GM12878 (cell line): ENCODE measurements around the gene FDPS. TPM values are rescaled to one million over a fixed set of nuclear protein-coding genes. Genes with fewer than 3 reads are reported as not detected.

ENCODE experiments used
- ETV6 ChIP-seq, 2 experiments: fragments of 450-650 bp in 1 of 2; IDR thresholded peaks in 1 of 2; conservative IDR thresholded peaks in 1 of 2; 2 replicates each; pipeline ENCODE4 v1.6.1; 2014; ENCODE audit warnings: antibody characterized with exemption in 1 of 2, borderline replicate concordance in 1 of 2, low read depth in 1 of 2, mild to moderate bottlenecking in 1 of 2, moderate library complexity in 1 of 2
- HDAC2 ChIP-seq: fragments of 200-600 bp; sonication (generic); IDR thresholded peaks from 2 replicates; pipeline ENCODE4 v1.6.1; 2017
- HDGF ChIP-seq: fragments of 450-650 bp; IDR thresholded peaks from 2 replicates; pipeline ENCODE4 v1.6.1; 2016; ENCODE audit warnings: antibody characterized with exemption
- KAT2A ChIP-seq: conservative IDR thresholded peaks from 2 replicates; pipeline ENCODE4 v1.6.1; 2011; ENCODE audit warnings: low read depth, low read length; ENCODE audit not compliant: control insufficient read depth
- MTA2 ChIP-seq: fragments of 450-650 bp; IDR thresholded peaks from 2 replicates; pipeline ENCODE4 v1.6.1; 2016; ENCODE audit warnings: low read depth, mild to moderate bottlenecking, moderate library complexity
- MTA3 ChIP-seq: IDR thresholded peaks from 2 replicates; pipeline ENCODE4 v1.6.1; 2012; ENCODE audit warnings: low read length, inconsistent platforms, borderline replicate concordance
- MXI1 ChIP-seq: fragments of 150-350 bp; IDR thresholded peaks from 2 replicates; pipeline ENCODE4 v1.6.1; 2011; ENCODE audit warnings: low read depth, mild to moderate bottlenecking, inconsistent platforms, low read length, improper control_type of control experiment
- NR2C2 ChIP-seq: IDR thresholded peaks from 2 replicates; pipeline ENCODE4 v1.6.1; 2011; ENCODE audit warnings: borderline replicate concordance, low read depth; ENCODE audit not compliant: control insufficient read depth, insufficient read length
- PML ChIP-seq: IDR thresholded peaks from 2 replicates; pipeline ENCODE4 v1.6.1; 2012; ENCODE audit warnings: low read length, inconsistent platforms
- POLR2AphosphoS5 ChIP-seq: IDR thresholded peaks from 2 replicates; pipeline ENCODE4 v1.6.1; 2011; ENCODE audit warnings: mild to moderate bottlenecking, low read length, inconsistent platforms
- SMAD5 ChIP-seq: IDR thresholded peaks from 2 replicates; pipeline ENCODE4 v1.6.1; 2016; ENCODE audit warnings: antibody characterized with exemption, low read depth
- SRF ChIP-seq, 2 experiments: IDR thresholded peaks; 2 replicates each; pipeline ENCODE4 v1.6.1; 2011; ENCODE audit warnings: low read depth in 2 of 2, low read length in 2 of 2, mild to moderate bottlenecking in 1 of 2, moderate library complexity in 1 of 2
- STAT3 ChIP-seq: IDR thresholded peaks from 2 replicates; pipeline ENCODE4 v1.6.1; 2011; ENCODE audit warnings: low read depth, low read length, improper control_type of control experiment
- polyA plus RNA-seq, 11 experiments: library from polyadenylated mRNA; depleted of rRNA in 4 of 11; unstranded in 6 of 11; stranded (reverse) in 5 of 11; fragments of >200 nt; fragmentation: Nextera tagmentation in 4 of 11; fragmentation: Illumina TruSeq in 1 of 11; extraction: Ambion mirVana in 4 of 11; extraction: Trizol in 1 of 11; gene quantifications; 1 replicate in 1 of 11; 2 replicates in 10 of 11; pipeline versions ENCODE4 v1.2.1 to v1.2.3, GENCODE V29; 2011 to 2016; ENCODE audit warnings: inconsistent platforms in 2 of 11, missing spikeins in 2 of 11, low read depth in 1 of 11
- total RNA-seq, 4 experiments: library from RNA; depleted of rRNA in 3 of 4; stranded (reverse); fragments of >200 nt in 3 of 4; fragmentation: Illumina TruSeq in 1 of 4; extraction: Trizol in 1 of 4; gene quantifications; 2 replicates each; pipeline versions ENCODE4 v1.2.1 to v1.2.3, GENCODE V29; 2013 to 2021
- TF ChIP-seq, protein P1 (sequence below): fragments of 150-350 bp; IDR thresholded peaks from 2 replicates; pipeline ENCODE4 v1.6.1; 2016; ENCODE audit warnings: low read depth, low read length
- TF ChIP-seq, protein P2 (sequence below): fragments of 450-650 bp; IDR thresholded peaks from 2 replicates; pipeline ENCODE4 v1.6.1; 2017; ENCODE audit warnings: mild to moderate bottlenecking
- TF ChIP-seq, protein P3 (sequence below): IDR thresholded peaks from 2 replicates; pipeline ENCODE4 v1.6.1; 2012; ENCODE audit warnings: mild to moderate bottlenecking, low read depth, low read length
- TF ChIP-seq, protein P4 (sequence below): fragments of 150-350 bp; IDR thresholded peaks from 2 replicates; pipeline ENCODE4 v1.6.1; 2014; ENCODE audit warnings: mild to moderate bottlenecking, low read depth, low read length

The FDPS gene
- total and polyA plus RNA-seq, 10 of the 15 experiments (the other 5 are each of a cell fraction or from before 2014, with no cell fraction given), result 405 to 1,156 (median 487) TPM

DNA sequence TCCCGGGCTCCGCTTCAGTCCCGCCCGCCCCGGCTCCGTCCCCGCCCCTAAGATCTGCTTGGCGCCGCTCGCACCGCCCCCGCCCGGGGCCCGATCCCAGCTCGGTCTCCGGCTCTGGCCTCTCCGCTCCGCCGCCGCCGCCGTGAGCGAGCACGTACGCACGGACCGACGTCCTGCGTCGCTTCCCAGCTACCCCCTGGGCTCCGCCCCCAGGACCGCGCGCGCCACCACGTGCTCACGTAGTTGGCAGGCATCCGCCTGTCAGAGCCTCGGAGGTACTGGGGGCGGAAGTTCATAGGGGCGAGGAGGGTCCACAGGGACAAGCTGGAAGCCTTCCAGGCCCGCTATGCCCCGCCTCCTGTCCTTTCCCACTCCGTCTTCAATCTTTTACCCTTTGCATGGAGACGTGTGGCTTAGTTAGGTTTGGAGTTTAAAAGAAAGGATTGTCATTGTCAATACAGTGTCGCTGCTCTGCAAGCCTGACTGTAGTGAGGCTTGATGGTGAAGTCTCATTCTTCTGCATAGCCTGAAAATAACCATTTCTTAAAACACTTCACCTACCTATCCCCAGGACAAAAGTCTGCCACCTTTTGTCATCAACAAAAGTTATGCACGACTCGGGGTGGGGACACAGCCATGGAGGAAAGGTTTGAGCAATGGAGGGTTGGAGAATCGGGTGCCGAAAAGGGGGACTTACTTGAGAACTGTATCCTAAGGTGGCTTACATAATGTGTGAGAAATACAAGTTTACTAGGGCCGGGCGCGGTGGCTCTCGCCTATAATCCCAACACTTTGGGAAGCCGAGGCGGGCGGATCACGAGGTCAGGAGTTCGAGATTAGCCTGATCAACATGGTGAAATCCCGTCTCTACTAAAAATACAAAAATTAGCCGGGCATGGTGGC, 35.1 kb upstream of the FDPS start, which contains the start of gene CLK2 (continued):
- TF ChIP-seq, protein P1, sequence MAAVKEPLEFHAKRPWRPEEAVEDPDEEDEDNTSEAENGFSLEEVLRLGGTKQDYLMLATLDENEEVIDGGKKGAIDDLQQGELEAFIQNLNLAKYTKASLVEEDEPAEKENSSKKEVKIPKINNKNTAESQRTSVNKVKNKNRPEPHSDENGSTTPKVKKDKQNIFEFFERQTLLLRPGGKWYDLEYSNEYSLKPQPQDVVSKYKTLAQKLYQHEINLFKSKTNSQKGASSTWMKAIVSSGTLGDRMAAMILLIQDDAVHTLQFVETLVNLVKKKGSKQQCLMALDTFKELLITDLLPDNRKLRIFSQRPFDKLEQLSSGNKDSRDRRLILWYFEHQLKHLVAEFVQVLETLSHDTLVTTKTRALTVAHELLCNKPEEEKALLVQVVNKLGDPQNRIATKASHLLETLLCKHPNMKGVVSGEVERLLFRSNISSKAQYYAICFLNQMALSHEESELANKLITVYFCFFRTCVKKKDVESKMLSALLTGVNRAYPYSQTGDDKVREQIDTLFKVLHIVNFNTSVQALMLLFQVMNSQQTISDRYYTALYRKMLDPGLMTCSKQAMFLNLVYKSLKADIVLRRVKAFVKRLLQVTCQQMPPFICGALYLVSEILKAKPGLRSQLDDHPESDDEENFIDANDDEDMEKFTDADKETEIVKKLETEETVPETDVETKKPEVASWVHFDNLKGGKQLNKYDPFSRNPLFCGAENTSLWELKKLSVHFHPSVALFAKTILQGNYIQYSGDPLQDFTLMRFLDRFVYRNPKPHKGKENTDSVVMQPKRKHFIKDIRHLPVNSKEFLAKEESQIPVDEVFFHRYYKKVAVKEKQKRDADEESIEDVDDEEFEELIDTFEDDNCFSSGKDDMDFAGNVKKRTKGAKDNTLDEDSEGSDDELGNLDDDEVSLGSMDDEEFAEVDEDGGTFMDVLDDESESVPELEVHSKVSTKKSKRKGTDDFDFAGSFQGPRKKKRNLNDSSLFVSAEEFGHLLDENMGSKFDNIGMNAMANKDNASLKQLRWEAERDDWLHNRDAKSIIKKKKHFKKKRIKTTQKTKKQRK, result no peak
- TF ChIP-seq SMAD5 (peak; percentile 69), MTA2 (no peak), HDGF (peak; percentile 83), STAT3 (no peak), SRF (IDR thresholded peaks at IDR 0.05; ENCODE audit: low read depth in 2 of 2, low read length in 2 of 2) (no peak), HDAC2 (no peak), MXI1 (peak; percentile 94), ETV6 (conservative IDR thresholded peaks at IDR 0.05 in 1 of 2, IDR thresholded peaks at IDR 0.05 in 1 of 2; ENCODE audit: borderline replicate concordance in 1 of 2, low read depth in 1 of 2) (no peak), MTA3 (no peak), KAT2A (no peak), PML (peak; percentile 60; the same call in 1 of the 2 replicates), NR2C2 (no peak), POLR2AphosphoS5 (peak; percentile 78; the same call in 1 of the 2 replicates)
- TF ChIP-seq, protein P2, sequence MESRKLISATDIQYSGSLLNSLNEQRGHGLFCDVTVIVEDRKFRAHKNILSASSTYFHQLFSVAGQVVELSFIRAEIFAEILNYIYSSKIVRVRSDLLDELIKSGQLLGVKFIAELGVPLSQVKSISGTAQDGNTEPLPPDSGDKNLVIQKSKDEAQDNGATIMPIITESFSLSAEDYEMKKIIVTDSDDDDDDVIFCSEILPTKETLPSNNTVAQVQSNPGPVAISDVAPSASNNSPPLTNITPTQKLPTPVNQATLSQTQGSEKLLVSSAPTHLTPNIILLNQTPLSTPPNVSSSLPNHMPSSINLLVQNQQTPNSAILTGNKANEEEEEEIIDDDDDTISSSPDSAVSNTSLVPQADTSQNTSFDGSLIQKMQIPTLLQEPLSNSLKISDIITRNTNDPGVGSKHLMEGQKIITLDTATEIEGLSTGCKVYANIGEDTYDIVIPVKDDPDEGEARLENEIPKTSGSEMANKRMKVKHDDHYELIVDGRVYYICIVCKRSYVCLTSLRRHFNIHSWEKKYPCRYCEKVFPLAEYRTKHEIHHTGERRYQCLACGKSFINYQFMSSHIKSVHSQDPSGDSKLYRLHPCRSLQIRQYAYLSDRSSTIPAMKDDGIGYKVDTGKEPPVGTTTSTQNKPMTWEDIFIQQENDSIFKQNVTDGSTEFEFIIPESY, result no peak
- TF ChIP-seq, protein P3, sequence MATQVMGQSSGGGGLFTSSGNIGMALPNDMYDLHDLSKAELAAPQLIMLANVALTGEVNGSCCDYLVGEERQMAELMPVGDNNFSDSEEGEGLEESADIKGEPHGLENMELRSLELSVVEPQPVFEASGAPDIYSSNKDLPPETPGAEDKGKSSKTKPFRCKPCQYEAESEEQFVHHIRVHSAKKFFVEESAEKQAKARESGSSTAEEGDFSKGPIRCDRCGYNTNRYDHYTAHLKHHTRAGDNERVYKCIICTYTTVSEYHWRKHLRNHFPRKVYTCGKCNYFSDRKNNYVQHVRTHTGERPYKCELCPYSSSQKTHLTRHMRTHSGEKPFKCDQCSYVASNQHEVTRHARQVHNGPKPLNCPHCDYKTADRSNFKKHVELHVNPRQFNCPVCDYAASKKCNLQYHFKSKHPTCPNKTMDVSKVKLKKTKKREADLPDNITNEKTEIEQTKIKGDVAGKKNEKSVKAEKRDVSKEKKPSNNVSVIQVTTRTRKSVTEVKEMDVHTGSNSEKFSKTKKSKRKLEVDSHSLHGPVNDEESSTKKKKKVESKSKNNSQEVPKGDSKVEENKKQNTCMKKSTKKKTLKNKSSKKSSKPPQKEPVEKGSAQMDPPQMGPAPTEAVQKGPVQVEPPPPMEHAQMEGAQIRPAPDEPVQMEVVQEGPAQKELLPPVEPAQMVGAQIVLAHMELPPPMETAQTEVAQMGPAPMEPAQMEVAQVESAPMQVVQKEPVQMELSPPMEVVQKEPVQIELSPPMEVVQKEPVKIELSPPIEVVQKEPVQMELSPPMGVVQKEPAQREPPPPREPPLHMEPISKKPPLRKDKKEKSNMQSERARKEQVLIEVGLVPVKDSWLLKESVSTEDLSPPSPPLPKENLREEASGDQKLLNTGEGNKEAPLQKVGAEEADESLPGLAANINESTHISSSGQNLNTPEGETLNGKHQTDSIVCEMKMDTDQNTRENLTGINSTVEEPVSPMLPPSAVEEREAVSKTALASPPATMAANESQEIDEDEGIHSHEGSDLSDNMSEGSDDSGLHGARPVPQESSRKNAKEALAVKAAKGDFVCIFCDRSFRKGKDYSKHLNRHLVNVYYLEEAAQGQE, result no peak
- TF ChIP-seq, protein P4, sequence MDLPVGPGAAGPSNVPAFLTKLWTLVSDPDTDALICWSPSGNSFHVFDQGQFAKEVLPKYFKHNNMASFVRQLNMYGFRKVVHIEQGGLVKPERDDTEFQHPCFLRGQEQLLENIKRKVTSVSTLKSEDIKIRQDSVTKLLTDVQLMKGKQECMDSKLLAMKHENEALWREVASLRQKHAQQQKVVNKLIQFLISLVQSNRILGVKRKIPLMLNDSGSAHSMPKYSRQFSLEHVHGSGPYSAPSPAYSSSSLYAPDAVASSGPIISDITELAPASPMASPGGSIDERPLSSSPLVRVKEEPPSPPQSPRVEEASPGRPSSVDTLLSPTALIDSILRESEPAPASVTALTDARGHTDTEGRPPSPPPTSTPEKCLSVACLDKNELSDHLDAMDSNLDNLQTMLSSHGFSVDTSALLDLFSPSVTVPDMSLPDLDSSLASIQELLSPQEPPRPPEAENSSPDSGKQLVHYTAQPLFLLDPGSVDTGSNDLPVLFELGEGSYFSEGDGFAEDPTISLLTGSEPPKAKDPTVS, result no peak
